Endothelial cell of umbilical vein (primary cell): ENCODE results near the gene TBX22. TPM values are rescaled to one million over a fixed set of nuclear protein-coding genes. Genes with fewer than 3 reads are reported as not detected.

Experiments
- BruUV-seq: library from RNA; stranded (reverse); fragments of 400-500 nt; replicated peaks from 2 replicates; lab custom pipeline; 2021; lab: Mats Ljungman, UMichigan
- CTCF ChIA-PET: fragments of 300-600, 350-600 bp; sonication (Branson Sonifier 250); formaldehyde crosslinking; loops from one replicate; lab custom pipeline; 2021; ENCODE audit warnings: antibody characterized with exemption, inconsistent platforms; lab: Charles Lee
- POLR2A ChIA-PET: fragments of 300-600, 350-600 bp; sonication (Branson Sonifier 250); formaldehyde crosslinking; loops from one replicate; lab custom pipeline; 2021; ENCODE audit warnings: antibody characterized with exemption, inconsistent platforms; lab: Charles Lee
- DNase-seq: peaks from one replicate; pipeline ENCODE4 v3.0.0-alpha.2; 2011; ENCODE audit warnings: low read depth, low spot score
- FAIRE-seq: peaks from 2 replicates; lab custom pipeline; 2011; peaks lifted over from hg19 to GRCh38; lab: Jason Lieb, UNC
- H2AFZ ChIP-seq: 2 replicates; pipeline ENCODE4 v1.6.0; 2012; ENCODE audit warnings: low read depth, low read length, control low read depth, inconsistent platforms
- H3K27ac ChIP-seq: 2 replicates; pipeline ENCODE4 v1.5.1; 2011; ENCODE audit warnings: low read depth, mild to moderate bottlenecking, control low read depth, low read length, moderate library complexity; ENCODE audit not compliant: insufficient read depth
- H3K27me3 ChIP-seq, 2 experiments: 2 replicates each; pipeline versions ENCODE4 v1.6.0 to v1.6.1; 2011; ENCODE audit warnings: low read length in 2 of 2, mixed read lengths in 1 of 2; ENCODE audit not compliant: control insufficient read depth in 2 of 2, insufficient read depth in 2 of 2
- H3K36me3 ChIP-seq, 2 experiments: 2 replicates in 1 of 2; 3 replicates in 1 of 2; pipeline ENCODE4 v1.5.1; 2011; ENCODE audit warnings: low read length in 2 of 2, mild to moderate bottlenecking in 1 of 2, moderate library complexity in 1 of 2; ENCODE audit not compliant: control insufficient read depth in 2 of 2, insufficient read depth in 2 of 2; ENCODE audit errors: extremely low read depth in 1 of 2
- H3K4me1 ChIP-seq: 3 replicates; pipeline ENCODE4 v1.5.1; 2011; ENCODE audit warnings: mild to moderate bottlenecking, low read length; ENCODE audit not compliant: control insufficient read depth, insufficient read depth; ENCODE audit errors: extremely low read depth
- H3K4me2 ChIP-seq: 2 replicates; pipeline ENCODE4 v1.6.1; 2011; ENCODE audit warnings: low read length, control low read depth, mixed read lengths; ENCODE audit not compliant: insufficient read depth
- H3K4me3 ChIP-seq, 3 experiments: fragments of 200-600 bp in 1 of 3; sonication (generic), shearing (Covaris generic) in 1 of 3; replicated peaks in 1 of 3; 2 replicates each; pipeline ENCODE4 v1.5.1; 2011 to 2016; ENCODE audit warnings: control low read depth in 3 of 3, low read length in 3 of 3, mild to moderate bottlenecking in 2 of 3, inconsistent platforms in 1 of 3, low read depth in 1 of 3, moderate library complexity in 1 of 3; ENCODE audit not compliant: insufficient read depth in 1 of 3
- H3K79me2 ChIP-seq: 2 replicates; pipeline ENCODE4 v1.6.0; 2012; ENCODE audit warnings: low read length, inconsistent platforms; ENCODE audit not compliant: control insufficient read depth, insufficient read depth
- H3K9ac ChIP-seq: replicated peaks from 2 replicates; pipeline ENCODE3; 2011; ENCODE audit warnings: low read length, control low read depth; ENCODE audit not compliant: insufficient read depth; ENCODE audit errors: extremely low read depth
- H3K9me1 ChIP-seq: replicated peaks from 3 replicates; pipeline ENCODE4 v1.6.0; 2011; ENCODE audit warnings: mild to moderate bottlenecking, low read length; ENCODE audit not compliant: control insufficient read depth, insufficient read depth; ENCODE audit errors: extremely low read depth
- H3K9me3 ChIP-seq: replicated peaks from 2 replicates; pipeline ENCODE4 v1.5.1; 2012; ENCODE audit warnings: low read length, inconsistent platforms; ENCODE audit not compliant: control insufficient read depth, insufficient read depth
- H4K20me1 ChIP-seq: replicated peaks from 2 replicates; pipeline ENCODE3; 2011; ENCODE audit warnings: mild to moderate bottlenecking, low read length; ENCODE audit not compliant: control insufficient read depth, insufficient read depth; ENCODE audit errors: extremely low read depth
- CTCF ChIP-seq, 2 donors: IDR thresholded peaks; 1 replicate in 1 of 2; 2 replicates in 1 of 2; pipeline ENCODE4 v1.5.1; 2011; ENCODE audit warnings: low read length in 2 of 2, mild to moderate bottlenecking in 2 of 2, moderate library complexity in 2 of 2, control low read depth in 1 of 2, inconsistent platforms in 1 of 2, low read depth in 1 of 2; ENCODE audit not compliant: insufficient read depth in 1 of 2; ENCODE audit errors: extremely low read depth in 1 of 2
- EZH2 ChIP-seq: IDR thresholded peaks from 2 replicates; pipeline ENCODE4 v1.6.1; 2012; ENCODE audit warnings: borderline replicate concordance, low read depth, mild to moderate bottlenecking, moderate library complexity, low read length, inconsistent platforms; ENCODE audit not compliant: severe bottlenecking
- FOS ChIP-seq: IDR thresholded peaks from 2 replicates; pipeline ENCODE4 v1.6.1; 2011; ENCODE audit warnings: mild to moderate bottlenecking, low read length, moderate library complexity, borderline replicate concordance; ENCODE audit not compliant: insufficient read depth
- GATA2 ChIP-seq: IDR thresholded peaks from 2 replicates; pipeline ENCODE4 v1.7.0; 2011; ENCODE audit warnings: low read depth, mild to moderate bottlenecking, moderate library complexity, mixed read lengths, low read length; ENCODE audit not compliant: insufficient read length, insufficient read depth
- JUN ChIP-seq: IDR thresholded peaks from 2 replicates; pipeline ENCODE4 v1.6.1; 2011; ENCODE audit warnings: borderline replicate concordance, low read depth; ENCODE audit not compliant: insufficient read length, insufficient read depth
- MAX ChIP-seq: IDR thresholded peaks from 2 replicates; pipeline ENCODE4 v1.6.1; 2011; ENCODE audit not compliant: insufficient read depth, insufficient read length
- MYC ChIP-seq: IDR thresholded peaks from one replicate; pipeline ENCODE4 v1.6.1; 2011; ENCODE audit warnings: mild to moderate bottlenecking, low read depth, low read length
- POLR2A ChIP-seq: IDR thresholded peaks from 2 replicates; pipeline ENCODE4 v1.6.1; 2012; ENCODE audit warnings: low read depth, mild to moderate bottlenecking, control low read depth, low read length
- POLR2AphosphoS5 ChIP-seq: IDR thresholded peaks from 2 replicates; pipeline ENCODE4 v1.6.1; 2012; ENCODE audit warnings: low read depth, mild to moderate bottlenecking, control low read depth, low read length, moderate library complexity; ENCODE audit not compliant: insufficient read depth
- dilution Hi-C: fragments of 300-500 bp; cut with MboI; formaldehyde crosslinking; loops from one replicate; pipeline ENCODE4 v1.15.0; 2019; ENCODE audit warnings: low sequenced_read_pairs; ENCODE audit not compliant: extremely low pct_ligation_motif_present
- intact Hi-C: fragments of 100-400 bp; cut with micrococcal nuclease; formaldehyde crosslinking; loops from one replicate; pipeline ENCODE4 v1.10.0; 2022
- polyA plus RNA-seq, 4 experiments: library from polyadenylated mRNA; depleted of rRNA in 3 of 4; stranded (reverse) in 3 of 4; unstranded in 1 of 4; fragments of >200 nt; gene quantifications; 2 replicates each; pipeline versions ENCODE4 v1.2.1 to v1.2.3, GENCODE V29; 2011 to 2012; ENCODE audit warnings: missing spikeins in 1 of 4
- total RNA-seq: library from RNA; stranded (reverse); gene quantifications from 2 replicates; pipeline ENCODE4 v1.2.3, GENCODE V29; 2021

TBX22 gene
- total and polyA plus RNA-seq, 2 donors (not counting 3 experiments of a cell fraction or from before 2014, with no cell fraction given): not detected

- H3K4me1 ChIP-seq: no peaks in the 10 kb centered on the region
- no TSS peak for BruUV-seq
- dilution Hi-C loops (no loop called here), intact Hi-C loops (no loop called here)
- no peak overlapping the region for H3K9ac ChIP-seq
- no peak overlapping the region for H3K4me2 ChIP-seq
- CTCF ChIA-PET: no interaction called here
- DNase-seq (no peak), FAIRE-seq (no peak)
- no peaks in the 10 kb centered on the region for H4K20me1 ChIP-seq
- no peak overlapping the region for H3K4me3 ChIP-seq
- no peaks in the 10 kb centered on the region for H3K9me1 ChIP-seq
- no peak overlapping the region for H2AFZ ChIP-seq
- POLR2A ChIA-PET: no interaction called here
- TF ChIP-seq GATA2 (no peak), MAX (no peak), EZH2 (no peak), FOS (no peak), MYC (no peak), CTCF (IDR thresholded peaks at IDR 0.05; ENCODE audit: extremely low read depth in 1 of 2, insufficient read depth in 1 of 2, low read depth in 1 of 2, low read length in 2 of 2) (no peak), JUN (no peak), POLR2AphosphoS5 (no peak), POLR2A (no peak)
- no peaks in the 10 kb centered on the region for H3K27me3 ChIP-seq
- H3K27ac ChIP-seq: no peak overlapping the region
- no peaks in the 10 kb centered on the region for H3K9me3 ChIP-seq
- H3K79me2 ChIP-seq: no peaks in the 10 kb centered on the region
- no peaks in the 10 kb centered on the region for H3K36me3 ChIP-seq
These were observed 38.9 kb upstream of the TBX22 start for GRCh38 chrX:79975605-79976004.
